PC-3 (cell line): ENCODE results near the gene RHOG. TPM values are rescaled to one million over a fixed set of nuclear protein-coding genes. Genes with fewer than 3 reads are reported as not detected.

Experiments used
- ATAC-seq: fragments of 200-7000 bp; cut with Tn5 transposase; 2 replicates; pipeline ENCODE4 v1.9.1; 2020; ENCODE audit warnings: mild to moderate bottlenecking, moderate library complexity
- BruUV-seq: library from RNA; stranded (reverse); fragments of 400-500 nt; replicated peaks from 2 replicates; lab custom pipeline; 2021; lab: Mats Ljungman, UMichigan
- CTCF ChIA-PET: fragments of 300-600 bp; sonication (Branson Sonifier 250); formaldehyde crosslinking; loops from one replicate; lab custom pipeline; 2022; ENCODE audit warnings: antibody characterized with exemption; lab: Charles Lee
- POLR2A ChIA-PET: fragments of 300-600 bp; sonication (Branson Sonifier 250); formaldehyde crosslinking; loops from one replicate; lab custom pipeline; 2022; ENCODE audit warnings: antibody characterized with exemption; ENCODE audit not compliant: unreplicated experiment; lab: Charles Lee
- DNase-seq: peaks from one replicate; pipeline ENCODE4 v3.0.0-alpha.2; 2015
- H2AFZ ChIP-seq: fragments of 300-600 bp; sonication (generic); 2 replicates; pipeline ENCODE4 v1.6.0; 2016; ENCODE audit warnings: antibody characterized with exemption, low read length
- H3F3A ChIP-seq: fragments of 300-600 bp; sonication (generic); one replicate; pipeline ENCODE4 v1.6.0; 2017; ENCODE audit warnings: antibody characterized with exemption, low read length, control low read depth, mild to moderate bottlenecking; ENCODE audit not compliant: unreplicated experiment
- H3K27ac ChIP-seq: fragments of 300-600 bp; sonication (generic); 2 replicates; pipeline ENCODE4 v1.5.1; 2016; ENCODE audit warnings: mild to moderate bottlenecking, low read length
- H3K27me3 ChIP-seq: fragments of 300-600 bp; sonication (generic); 2 replicates; pipeline ENCODE4 v1.6.1; 2016; ENCODE audit warnings: low read length, mixed read lengths
- H3K36me3 ChIP-seq: fragments of 300-600 bp; sonication (generic); 2 replicates; pipeline ENCODE4 v1.6.1; 2016; ENCODE audit warnings: low read depth, mixed run types, low read length, mixed read lengths
- H3K4me1 ChIP-seq: fragments of 300-600 bp; sonication (generic); 2 replicates; pipeline ENCODE4 v1.5.1; 2016; ENCODE audit warnings: low read length; ENCODE audit not compliant: insufficient read depth
- H3K4me2 ChIP-seq: fragments of 300-600 bp; sonication (generic); 2 replicates; pipeline ENCODE4 v1.6.0; 2016; ENCODE audit warnings: low read length
- H3K4me3 ChIP-seq: fragments of 300-600 bp; sonication (generic); 2 replicates; pipeline ENCODE4 v1.5.1; 2016; ENCODE audit warnings: mild to moderate bottlenecking, low read length, mixed read lengths
- H3K79me2 ChIP-seq: fragments of 300-600 bp; sonication (generic); 2 replicates; pipeline ENCODE4 v1.6.1; 2017; ENCODE audit warnings: low read length, mixed read lengths
- H3K9ac ChIP-seq: fragments of 300-600 bp; sonication (generic); 2 replicates; pipeline ENCODE4 v1.6.0; 2016; ENCODE audit warnings: mild to moderate bottlenecking, low read length
- H3K9me2 ChIP-seq: fragments of 300-600 bp; sonication (generic); replicated peaks from 2 replicates; pipeline ENCODE4 v1.6.1; 2016; ENCODE audit warnings: mixed run types, low read length, mixed read lengths
- H3K9me3 ChIP-seq: fragments of 300-600 bp; sonication (generic); 2 replicates; pipeline ENCODE4 v1.6.1; 2016; ENCODE audit warnings: low read length, mixed read lengths
- H4K20me1 ChIP-seq: fragments of 300-600 bp; sonication (generic); 2 replicates; pipeline ENCODE4 v1.6.1; 2016; ENCODE audit warnings: low read length, mixed read lengths
- CTCF ChIP-seq: fragments of 300-600 bp; sonication (generic); conservative IDR thresholded peaks from 2 replicates; pipeline ENCODE4 v1.5.1; 2017; ENCODE audit warnings: antibody characterized with exemption, low read depth, mild to moderate bottlenecking, low read length
- EZH2 ChIP-seq: fragments of 300-600 bp; sonication (generic); IDR thresholded peaks from one replicate; pipeline ENCODE4 v1.6.1; 2017; ENCODE audit warnings: antibody characterized with exemption, mild to moderate bottlenecking, low read length; ENCODE audit not compliant: unreplicated experiment
- EZH2phosphoT487 ChIP-seq: fragments of 300-600 bp; sonication (generic); IDR thresholded peaks from 2 replicates; pipeline ENCODE4 v1.6.1; 2018; ENCODE audit warnings: mild to moderate bottlenecking, antibody characterized with exemption, low read length, borderline replicate concordance
- intact Hi-C: fragments of 100-400 bp; cut with micrococcal nuclease; formaldehyde crosslinking; loops from 2 replicates; pipeline ENCODE4 v1.9.0; 2023
- total RNA-seq: library from RNA; depleted of rRNA; stranded (reverse); fragments of >200 nt; gene quantifications from 2 replicates; pipeline ENCODE4 v1.2.3, GENCODE V29; 2014

The RHOG gene
- total RNA-seq, 1 experiment from 2014 or later, result 31.2 TPM

GRCh38 chr11:3836903-3837302 is 3.9 kb downstream of the RHOG start:
- ATAC-seq, result no peak
- peaks cover 12% of the 10 kb centered on the region for H4K20me1 ChIP-seq
- peaks cover 77% of the 10 kb centered on the region for H3K79me2 ChIP-seq

GRCh38 chr11:3835751-3836150 is 5.0 kb downstream of the RHOG start:
- Histone ChIP-seq H3K4me1 (peaks cover 11% of the 10 kb centered on the region), H3F3A (no peaks in the 10 kb centered on the region), H2AFZ (no peak overlapping the region), H3K27ac (no peak overlapping the region), H3K4me2 (no peak overlapping the region), H3K4me3 (no peak overlapping the region), H3K36me3 (peaks cover 2% of the 10 kb centered on the region; the same call in 1 of the 2 replicates), H3K9ac (no peak overlapping the region), H3K9me2 (no peaks in the 10 kb centered on the region), H3K9me3 (no peaks in the 10 kb centered on the region), H4K20me1 (peaks cover 12% of the 10 kb centered on the region), H3K79me2 (peaks cover 88% of the 10 kb centered on the region), H3K27me3 (no peaks in the 10 kb centered on the region)
- CTCF ChIA-PET, result no interaction called here
- DNase-seq (no peak), ATAC-seq (no peak)
- no TSS peak for BruUV-seq
- POLR2A ChIA-PET, result no interaction called here
- TF ChIP-seq EZH2 (no peak), EZH2phosphoT487 (no peak), CTCF (no peak)
- intact Hi-C loops, result no loop called here

More at GRCh38 chr11:3836903-3837302, 3.9 kb downstream of the RHOG start:
- Histone ChIP-seq H3K9me2 (no peaks in the 10 kb centered on the region), H3K4me1 (peaks cover 14% of the 10 kb centered on the region), H3K27me3 (no peaks in the 10 kb centered on the region), H3F3A (no peaks in the 10 kb centered on the region), H3K9ac (no peak overlapping the region), H3K27ac (no peak overlapping the region), H2AFZ (no peak overlapping the region), H3K9me3 (no peaks in the 10 kb centered on the region), H3K4me2 (no peak overlapping the region), H3K4me3 (no peak overlapping the region), H3K36me3 (no peaks in the 10 kb centered on the region; the same call in 1 of the 2 replicates)
- ChIA-PET POLR2A (no interaction called here), CTCF (no interaction called here)
- no peak for DNase-seq
- intact Hi-C loops, result no loop called here
- TF ChIP-seq CTCF, result no peak
- no peak for TF ChIP-seq EZH2phosphoT487
- TF ChIP-seq EZH2, result no peak
- BruUV-seq, result no TSS peak

GRCh38 chr11:3834664-3835461 is 5.9 kb downstream of the RHOG start:
- no peak overlapping the region for H2AFZ ChIP-seq
- H4K20me1 ChIP-seq, result peaks cover 12% of the 10 kb centered on the region
- no peaks in the 10 kb centered on the region for H3F3A ChIP-seq
- TF ChIP-seq EZH2 (no peak), EZH2phosphoT487 (no peak), CTCF (no peak)
- POLR2A ChIA-PET, result no interaction called here
- peaks cover 9% of the 10 kb centered on the region for H3K4me1 ChIP-seq
- DNase-seq (no peak), ATAC-seq (peak; percentile 21; the same call in 1 of the 2 replicates)
- no peaks in the 10 kb centered on the region for H3K9me2 ChIP-seq
- intact Hi-C loops, result no loop called here
- H3K27me3 ChIP-seq, result no peaks in the 10 kb centered on the region
- no peak overlapping the region for H3K4me3 ChIP-seq
- H3K27ac ChIP-seq, result no peak overlapping the region
- no TSS peak for BruUV-seq
- H3K36me3 ChIP-seq, result peaks cover 8% of the 10 kb centered on the region; the same call in 1 of the 2 replicates
- H3K4me2 ChIP-seq, result no peak overlapping the region
- CTCF ChIA-PET, result no interaction called here
- peaks cover 81% of the 10 kb centered on the region for H3K79me2 ChIP-seq
- H3K9ac ChIP-seq, result no peak overlapping the region
- no peaks in the 10 kb centered on the region for H3K9me3 ChIP-seq
